ENCODE measurements around the gene ZFYVE9.

- TF ChIP-seq HLTF (IDR thresholded peaks at IDR 0.05), result no peak; the same call in 1 of the 2 replicates
- TF ChIP-seq SMC3 (conservative IDR thresholded peaks at IDR 0.05; ENCODE audit: insufficient read depth, low read depth, low read length), result no peak
- no peak for TF ChIP-seq ZNF76 (CRISPR knock-in tag; IDR thresholded peaks at IDR 0.05; ENCODE audit: borderline replicate concordance)
- TF ChIP-seq ETV5 (CRISPR knock-in tag; IDR thresholded peaks at IDR 0.05; ENCODE audit: low read depth), result no peak
- TF ChIP-seq EHMT2 (IDR thresholded peaks at IDR 0.05), result no peak
- no peak for TF ChIP-seq TAF1 (IDR thresholded peaks at IDR 0.05; ENCODE audit: control insufficient read depth, extremely low read depth, insufficient read depth, low read length, severe bottlenecking)
- no peak for TF ChIP-seq MAFF (IDR thresholded peaks at IDR 0.05; ENCODE audit: low read length)
- TF ChIP-seq ZNF146 (CRISPR knock-in tag; IDR thresholded peaks at IDR 0.05; ENCODE audit: unreplicated experiment), result no peak
- no peak for TF ChIP-seq ZNF592 (IDR thresholded peaks at IDR 0.05)
- no peak for TF ChIP-seq ZKSCAN1 (IDR thresholded peaks at IDR 0.05; ENCODE audit: low read depth, low read length)
- no peak for TF ChIP-seq POLR2AphosphoS2 (IDR thresholded peaks at IDR 0.05; ENCODE audit: low read length)
- TF ChIP-seq FOS (IDR thresholded peaks at IDR 0.05; ENCODE audit: extremely low read depth, insufficient read length), result no peak
- peak; percentile 74 for TF ChIP-seq CEBPB (tag; IDR thresholded peaks at IDR 0.05)
- no peak for TF ChIP-seq NCOA4 (IDR thresholded peaks at IDR 0.05; ENCODE audit: partially characterized antibody)
These were observed 62.2 kb downstream of the ZFYVE9 start for GRCh38 chr1:52203935-52204625.

All from K562 (cell line).